Measurements from ENCODE around the gene SEC14L6. TPM values are rescaled to one million over a fixed set of nuclear protein-coding genes. Genes with fewer than 3 reads are reported as not detected.
"Not testable (repeated sequence)": the region's sequence is repeated elsewhere in the genome, so short reads cannot be mapped to it uniquely, and the experiment has no call there.

SEC14L6 gene
- total RNA-seq, 1 donor, result not detected

GRCh38 chr22:30560643-30561202 is 14.2 kb upstream of the SEC14L6 start:
- H3K4me3 ChIP-seq (ENCODE audit: low read depth, low read length); DNase-seq (ENCODE audit: low read depth): not testable (repeated sequence)
- peak; percentile 24 for TF ChIP-seq CTCF (IDR thresholded peaks at IDR 0.05; ENCODE audit: insufficient read depth, low read depth, low read length)

- no peak overlapping the region for H3K4me3 ChIP-seq (ENCODE audit: low read depth, low read length)
- no peak for TF ChIP-seq CTCF (IDR thresholded peaks at IDR 0.05; ENCODE audit: insufficient read depth, low read depth, low read length)
- DNase-seq (ENCODE audit: low read depth), result no peak
These were observed 13.3 kb upstream of the SEC14L6 start for GRCh38 chr22:30559889-30560288.

GRCh38 chr22:30557243-30557642 is 10.7 kb upstream of the SEC14L6 start:
- DNase-seq (ENCODE audit: low read depth), result no peak
- no peak overlapping the region for H3K4me3 ChIP-seq (ENCODE audit: low read depth, low read length)
- TF ChIP-seq CTCF (IDR thresholded peaks at IDR 0.05; ENCODE audit: insufficient read depth, low read depth, low read length), result no peak

GRCh38 chr22:30556388-30556787 is 9.8 kb upstream of the SEC14L6 start:
- no peak for DNase-seq (ENCODE audit: low read depth)
- TF ChIP-seq CTCF (IDR thresholded peaks at IDR 0.05; ENCODE audit: insufficient read depth, low read depth, low read length), result no peak

GRCh38 chr22:30555282-30556210 is 9.0 kb upstream of the SEC14L6 start:
- no peak for DNase-seq (ENCODE audit: low read depth)
- no peak for TF ChIP-seq CTCF (IDR thresholded peaks at IDR 0.05; ENCODE audit: insufficient read depth, low read depth, low read length)
- no peak overlapping the region for H3K4me3 ChIP-seq (ENCODE audit: low read depth, low read length)

More at GRCh38 chr22:30556388-30556787, 9.8 kb upstream of the SEC14L6 start:
- H3K4me3 ChIP-seq (ENCODE audit: low read depth, low read length), result no peak overlapping the region

- DNase-seq (ENCODE audit: low read depth), result no peak
- TF ChIP-seq CTCF (IDR thresholded peaks at IDR 0.05; ENCODE audit: insufficient read depth, low read depth, low read length), result no peak
- no peak overlapping the region for H3K4me3 ChIP-seq (ENCODE audit: low read depth, low read length)
These were observed 7.4 kb upstream of the SEC14L6 start for GRCh38 chr22:30553971-30554370.
